Measurements from ENCODE around the gene PDGFC. TPM values are rescaled to one million over a fixed set of nuclear protein-coding genes. Genes with fewer than 3 reads are reported as not detected.

Gene PDGFC
- total RNA-seq, 1 experiment from 2014 or later: 9.8 TPM

DNA sequence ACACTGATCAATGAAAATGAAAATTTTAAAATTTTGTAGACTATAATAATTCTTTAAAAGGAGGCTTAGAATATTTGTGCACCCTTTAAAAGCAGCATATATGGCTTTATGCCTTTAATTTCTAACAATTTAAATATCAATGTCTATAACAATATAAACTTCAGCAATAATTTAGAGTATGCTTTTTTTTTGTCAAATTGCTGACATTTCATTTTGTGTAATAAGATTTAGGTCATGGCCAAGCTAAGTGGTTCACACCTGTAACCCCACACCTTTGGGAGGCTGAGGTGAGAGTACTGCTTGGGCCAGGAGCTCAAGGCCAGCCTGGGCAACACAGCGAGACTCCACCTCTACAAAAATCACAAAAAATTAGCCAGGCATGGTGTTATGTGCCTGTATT is 86.2 kb downstream of the PDGFC start:
- H3K9me2 ChIP-seq (ENCODE audit: insufficient read depth): no peaks in the 10 kb centered on the region
- H3K4me3 ChIP-seq (replicated peaks in 1 of 2; ENCODE audit: low read depth in 1 of 2, low read length in 2 of 2): no peak overlapping the region
- no peaks in the 10 kb centered on the region for H3K79me2 ChIP-seq (ENCODE audit: insufficient read depth, low read length)
- no peaks in the 10 kb centered on the region for H3K4me1 ChIP-seq (ENCODE audit: control insufficient read depth in 1 of 2, insufficient read depth in 2 of 2, low read length in 2 of 2)
- H4K20me1 ChIP-seq (ENCODE audit: insufficient read depth): no peaks in the 10 kb centered on the region
- no peak overlapping the region for H3K4me2 ChIP-seq (ENCODE audit: low read length)
- H2AFZ ChIP-seq (ENCODE audit: low read depth, low read length, poor library complexity, severe bottlenecking): no peak overlapping the region
- no peak overlapping the region for H3K27ac ChIP-seq (ENCODE audit: low read depth, low read length)
- CTCF ChIA-PET: no interaction called here
- no peak for DNase-seq (ENCODE audit: low read depth, low spot score)
- TF ChIP-seq CBX3 (IDR thresholded peaks at IDR 0.05; ENCODE audit: low read depth) (no peak), FOSL1 (IDR thresholded peaks at IDR 0.05; ENCODE audit: low read depth) (no peak), JUND (IDR thresholded peaks at IDR 0.05) (no peak), SRF (IDR thresholded peaks at IDR 0.05; ENCODE audit: low read depth) (no peak), EZH2phosphoT487 (IDR thresholded peaks at IDR 0.05; ENCODE audit: borderline replicate concordance) (no peak), YY1 (IDR thresholded peaks at IDR 0.05; ENCODE audit: extremely low read depth, insufficient replicate concordance, low read depth, low read length) (no peak)
- TF ChIP-seq, protein P1, sequence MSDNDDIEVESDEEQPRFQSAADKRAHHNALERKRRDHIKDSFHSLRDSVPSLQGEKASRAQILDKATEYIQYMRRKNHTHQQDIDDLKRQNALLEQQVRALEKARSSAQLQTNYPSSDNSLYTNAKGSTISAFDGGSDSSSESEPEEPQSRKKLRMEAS (IDR thresholded peaks at IDR 0.05): no peak
- no peaks in the 10 kb centered on the region for H3K9me3 ChIP-seq (ENCODE audit: control insufficient read depth in 1 of 2, insufficient read depth in 1 of 2, low read depth in 1 of 2, low read length in 2 of 2)
- H3K27me3 ChIP-seq (ENCODE audit: insufficient read depth, low read length): no peaks in the 10 kb centered on the region
- ATAC-seq: no peak
- H3K36me3 ChIP-seq (ENCODE audit: control insufficient read depth in 1 of 2, insufficient read depth in 2 of 2, low read length in 2 of 2): no peaks in the 10 kb centered on the region
- POLR2A ChIA-PET: no interaction called here
- no peak overlapping the region for H3K9ac ChIP-seq (ENCODE audit: low read length)
- BruUV-seq (replicated peaks): no TSS peak
- intact Hi-C loops (cut with micrococcal nuclease): no loop called here
- RAD21 ChIA-PET (ENCODE audit: low non-redundant PET in 1 of 2, low total read pairs in 2 of 2, uncharacterized antibody in 2 of 2, unreplicated experiment in 2 of 2): no interaction called here

DNA sequence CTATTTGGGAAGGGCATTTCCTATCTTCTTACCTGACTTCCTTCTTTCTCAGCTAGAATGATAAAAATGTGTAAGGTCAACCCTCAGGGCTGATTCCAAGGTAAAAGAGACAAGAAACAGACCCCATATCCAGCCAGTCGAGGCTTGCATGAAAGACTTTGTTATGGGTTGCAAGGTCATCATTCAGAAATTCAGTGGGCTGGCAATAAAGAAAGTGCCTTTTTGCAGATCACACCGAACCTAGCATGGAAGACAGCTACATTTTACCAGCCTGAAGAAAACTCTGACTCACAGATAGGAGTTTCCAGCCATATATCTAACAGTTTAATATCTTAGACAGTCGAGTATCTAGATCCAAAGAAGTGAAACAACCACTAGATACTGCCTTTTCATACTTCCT is 87.4 kb downstream of the PDGFC start:
- ChIA-PET POLR2A (no interaction called here), RAD21 (ENCODE audit: low non-redundant PET in 1 of 2, low total read pairs in 2 of 2, uncharacterized antibody in 2 of 2, unreplicated experiment in 2 of 2) (no interaction called here), CTCF (no interaction called here)
- no peak overlapping the region for H2AFZ ChIP-seq (ENCODE audit: low read depth, low read length, poor library complexity, severe bottlenecking)
- no peak overlapping the region for H3K27ac ChIP-seq (ENCODE audit: low read depth, low read length)
- no TSS peak for BruUV-seq (replicated peaks)
- intact Hi-C loops (cut with micrococcal nuclease): no loop called here
- DNase-seq (ENCODE audit: low read depth, low spot score): no peak
- H3K9me2 ChIP-seq (ENCODE audit: insufficient read depth): no peaks in the 10 kb centered on the region
- no peak for TF ChIP-seq CBX3 (IDR thresholded peaks at IDR 0.05; ENCODE audit: low read depth)
- no peak for TF ChIP-seq POLR2A (IDR thresholded peaks at IDR 0.05; ENCODE audit: borderline replicate concordance, extremely low read depth, insufficient read depth, insufficient read length)
- TF ChIP-seq SRF (IDR thresholded peaks at IDR 0.05; ENCODE audit: low read depth): no peak
- no peak for TF ChIP-seq EZH2 (IDR thresholded peaks at IDR 0.05)
- TF ChIP-seq FOSL1 (IDR thresholded peaks at IDR 0.05; ENCODE audit: low read depth): no peak
- H3K4me3 ChIP-seq (replicated peaks in 1 of 2; ENCODE audit: low read depth in 1 of 2, low read length in 2 of 2): no peak overlapping the region
- H3K4me2 ChIP-seq (ENCODE audit: low read length): no peak overlapping the region
- H3K9ac ChIP-seq (ENCODE audit: low read length): no peak overlapping the region
- no peaks in the 10 kb centered on the region for H4K20me1 ChIP-seq (ENCODE audit: insufficient read depth)
- H3K4me1 ChIP-seq (ENCODE audit: control insufficient read depth in 1 of 2, insufficient read depth in 2 of 2, low read length in 2 of 2): no peaks in the 10 kb centered on the region
- no peak for ATAC-seq
- no peaks in the 10 kb centered on the region for H3K36me3 ChIP-seq (ENCODE audit: control insufficient read depth in 1 of 2, insufficient read depth in 2 of 2, low read length in 2 of 2)
- no peaks in the 10 kb centered on the region for H3K27me3 ChIP-seq (ENCODE audit: insufficient read depth, low read length)
- H3K9me3 ChIP-seq (ENCODE audit: control insufficient read depth in 1 of 2, insufficient read depth in 1 of 2, low read depth in 1 of 2, low read length in 2 of 2): no peaks in the 10 kb centered on the region
- no peaks in the 10 kb centered on the region for H3K79me2 ChIP-seq (ENCODE audit: insufficient read depth, low read length)
